IMR-90 (cell line): ENCODE measurements around the gene TBC1D9. TPM values are rescaled to one million over a fixed set of nuclear protein-coding genes. Genes with fewer than 3 reads are reported as not detected.

Experiments
- ATAC-seq: fragments of 200-7000 bp; cut with Tn5 transposase; 2 replicates; pipeline ENCODE4 v1.9.1; 2020; ENCODE audit warnings: low read depth, mild to moderate bottlenecking, moderate library complexity
- BruUV-seq: library from RNA; stranded (reverse); fragments of 400-500 nt; replicated peaks from 2 replicates; lab custom pipeline; 2021; lab: Mats Ljungman, UMichigan
- CTCF ChIA-PET: fragments of 300-600 bp; formaldehyde crosslinking; extraction: SDS; loops from one replicate; lab custom pipeline; 2021; ENCODE audit warnings: antibody characterized with exemption; lab: Yijun Ruan, JAX
- POLR2A ChIA-PET: fragments of 300-600 bp; sonication (Branson Sonifier 250); formaldehyde crosslinking; loops from one replicate; lab custom pipeline; 2022; ENCODE audit warnings: antibody characterized with exemption; ENCODE audit not compliant: unreplicated experiment; lab: Charles Lee
- DNase-seq: peaks from one replicate; pipeline ENCODE4 v3.0.0; 2013
- H2AFZ ChIP-seq: replicated peaks from 2 replicates; pipeline ENCODE3; 2013; ENCODE audit warnings: low read length, mild to moderate bottlenecking; ENCODE audit not compliant: poor library complexity
- H2AK5ac ChIP-seq: 2 replicates; pipeline ENCODE4 v1.6.1; 2013; ENCODE audit warnings: low read depth, low read length, inconsistent platforms
- H2AK9ac ChIP-seq: replicated peaks from 2 replicates; pipeline ENCODE3; 2013; ENCODE audit warnings: mild to moderate bottlenecking, low read depth, low read length, moderate library complexity; ENCODE audit not compliant: poor library complexity
- H2BK120ac ChIP-seq: 2 replicates; pipeline ENCODE4 v1.6.1; 2013; ENCODE audit warnings: low read depth, low read length, inconsistent platforms
- H2BK15ac ChIP-seq: 3 replicates; pipeline ENCODE4 v1.6.1; 2013; ENCODE audit warnings: low read depth, low read length, inconsistent platforms
- H2BK20ac ChIP-seq: 2 replicates; pipeline ENCODE4 v1.6.1; 2013; ENCODE audit warnings: low read depth, mild to moderate bottlenecking, inconsistent platforms, low read length, moderate library complexity
- H2BK5ac ChIP-seq: 2 replicates; pipeline ENCODE4 v1.6.1; 2013; ENCODE audit warnings: mild to moderate bottlenecking, low read depth, low read length, inconsistent platforms; ENCODE audit not compliant: poor library complexity, severe bottlenecking
- H3K14ac ChIP-seq: replicated peaks from 2 replicates; pipeline ENCODE4 v1.6.1; 2013; ENCODE audit warnings: low read depth, low read length, inconsistent platforms
- H3K18ac ChIP-seq: 2 replicates; pipeline ENCODE4 v1.6.1; 2013; ENCODE audit warnings: low read depth, low read length, control low read depth
- H3K23ac ChIP-seq: 2 replicates; pipeline ENCODE4 v1.6.1; 2013; ENCODE audit warnings: low read depth, low read length, inconsistent platforms
- H3K27ac ChIP-seq: 2 replicates; pipeline ENCODE4 v1.5.1; 2013; ENCODE audit warnings: mild to moderate bottlenecking, control low read depth, low read length; ENCODE audit not compliant: insufficient read depth
- H3K27me3 ChIP-seq: 2 replicates; pipeline ENCODE4 v1.6.1; 2013; ENCODE audit warnings: low read length; ENCODE audit not compliant: control insufficient read depth, insufficient read depth
- H3K36me3 ChIP-seq: 2 replicates; pipeline ENCODE4 v1.6.1; 2013; ENCODE audit warnings: low read length, mixed read lengths; ENCODE audit not compliant: control insufficient read depth, insufficient read depth
- H3K4ac ChIP-seq: 2 replicates; pipeline ENCODE4 v1.6.1; 2013; ENCODE audit warnings: low read depth, low read length, inconsistent platforms
- H3K4me1 ChIP-seq: 2 replicates; pipeline ENCODE4 v1.6.1; 2013; ENCODE audit warnings: low read length, mixed read lengths; ENCODE audit not compliant: control insufficient read depth, insufficient read depth
- H3K4me2 ChIP-seq: 2 replicates; pipeline ENCODE4 v1.6.1; 2013; ENCODE audit warnings: low read depth, mild to moderate bottlenecking, control low read depth, low read length, moderate library complexity
- H3K4me3 ChIP-seq: 2 replicates; pipeline ENCODE4 v1.5.1; 2013; ENCODE audit warnings: low read depth, mild to moderate bottlenecking, control low read depth, low read length, moderate library complexity; ENCODE audit not compliant: insufficient read depth
- H3K56ac ChIP-seq: 2 replicates; pipeline ENCODE4 v1.6.1; 2013; ENCODE audit warnings: low read length, inconsistent platforms; ENCODE audit not compliant: insufficient read depth; ENCODE audit errors: extremely low read depth
- H3K79me1 ChIP-seq, 2 experiments: 2 replicates each; pipeline ENCODE4 v1.6.1; 2013; ENCODE audit warnings: low read length in 2 of 2, inconsistent platforms in 1 of 2, low read depth in 1 of 2
- H3K9ac ChIP-seq: 2 replicates; pipeline ENCODE4 v1.6.1; 2013; ENCODE audit warnings: low read depth, low read length, control low read depth
- H3K9me1 ChIP-seq: 2 replicates; pipeline ENCODE4 v1.6.1; 2013; ENCODE audit warnings: low read length, inconsistent platforms; ENCODE audit not compliant: insufficient read depth
- H3K9me3 ChIP-seq: 2 replicates; pipeline ENCODE4 v1.6.1; 2013; ENCODE audit warnings: low read length; ENCODE audit not compliant: control insufficient read depth, insufficient read depth
- H4K20me1 ChIP-seq: 2 replicates; pipeline ENCODE4 v1.6.1; 2013; ENCODE audit warnings: low read length, inconsistent platforms; ENCODE audit not compliant: insufficient read depth
- H4K5ac ChIP-seq: 2 replicates; pipeline ENCODE4 v1.6.1; 2013; ENCODE audit warnings: mild to moderate bottlenecking, low read depth, low read length, control low read depth
- H4K8ac ChIP-seq, 2 experiments: 2 replicates each; pipeline ENCODE4 v1.6.1; 2013; ENCODE audit warnings: low read depth in 2 of 2, low read length in 2 of 2, control low read depth in 1 of 2, inconsistent platforms in 1 of 2
- H4K91ac ChIP-seq: 2 replicates; pipeline ENCODE4 v1.6.1; 2013; ENCODE audit warnings: low read depth, low read length, inconsistent platforms; ENCODE audit not compliant: insufficient read depth
- BHLHE40 ChIP-seq: fragments of 150-350 bp; IDR thresholded peaks from 2 replicates; pipeline ENCODE4 v1.6.1; 2016; ENCODE audit warnings: mild to moderate bottlenecking, low read depth, low read length
- CHD1 ChIP-seq: IDR thresholded peaks from 2 replicates; pipeline ENCODE4 v1.6.1; 2012; ENCODE audit warnings: low read depth, low read length, improper control_type of control experiment
- FOS ChIP-seq: fragments of 150-350 bp; IDR thresholded peaks from 2 replicates; pipeline ENCODE4 v1.6.1; 2016; ENCODE audit warnings: low read depth, low read length
- MAFK ChIP-seq: IDR thresholded peaks from 2 replicates; pipeline ENCODE4 v1.6.1; 2012; ENCODE audit warnings: low read depth, low read length, improper control_type of control experiment
- NFE2L2 ChIP-seq: fragments of 150-350 bp; IDR thresholded peaks from 2 replicates; pipeline ENCODE4 v1.6.1; 2016; ENCODE audit warnings: low read depth, mild to moderate bottlenecking, low read length
- RFX5 ChIP-seq: IDR thresholded peaks from 2 replicates; pipeline ENCODE4 v1.8.0; 2012; ENCODE audit warnings: low read depth, mild to moderate bottlenecking, low read length, moderate library complexity
- WGBS, 2 experiments: methylation state at CpG; one replicate each; pipeline versions ENCODE4 v1.1.5 to v1.1.7; 2013; ENCODE audit warnings: missing lambda C conversion rate in 2 of 2; ENCODE audit not compliant: insufficient read length in 1 of 2; ENCODE audit errors: extremely low coverage in 2 of 2; 5-methylcytosine and 5-hydroxymethylcytosine counted together
- dilution Hi-C: fragments of 300-500 bp; cut with HindIII; formaldehyde crosslinking; loops from one replicate; pipeline ENCODE4 v1.14.3; 2018; ENCODE audit warnings: low sequenced_read_pairs; ENCODE audit not compliant: unreplicated experiment
- in situ Hi-C: fragments of 300-500 bp; cut with MboI; formaldehyde crosslinking; loops from 3 replicates; pipeline ENCODE4 v1.14.3; 2019; ENCODE audit warnings: low sequenced_read_pairs, inconsistent platforms, mixed read lengths
- intact Hi-C: fragments of 100-400 bp; cut with micrococcal nuclease; formaldehyde crosslinking; loops from 2 replicates; pipeline ENCODE4 v1.10.0; 2022
- polyA plus RNA-seq, 3 experiments: library from polyadenylated mRNA; depleted of rRNA; stranded (reverse); fragments of >200 nt; gene quantifications; 2 replicates each; pipeline ENCODE4 v1.2.3, GENCODE V29; 2012; ENCODE audit warnings: low replicate concordance in 1 of 3
- total RNA-seq: library from RNA; depleted of rRNA; stranded (reverse); fragments of >200 nt; gene quantifications from 2 replicates; pipeline ENCODE4 v1.2.3, GENCODE V29; 2012
- TF ChIP-seq, protein P1 (sequence below): fragments of 150-350 bp; IDR thresholded peaks from 2 replicates; pipeline ENCODE4 v1.6.1; 2017; ENCODE audit warnings: mild to moderate bottlenecking, antibody characterized with exemption, low read length, low read depth

Gene TBC1D9
- total and polyA plus RNA-seq, 2 of the 4 experiments (the other 2 are of a cell fraction): 11.7 to 15.2 TPM

DNA sequence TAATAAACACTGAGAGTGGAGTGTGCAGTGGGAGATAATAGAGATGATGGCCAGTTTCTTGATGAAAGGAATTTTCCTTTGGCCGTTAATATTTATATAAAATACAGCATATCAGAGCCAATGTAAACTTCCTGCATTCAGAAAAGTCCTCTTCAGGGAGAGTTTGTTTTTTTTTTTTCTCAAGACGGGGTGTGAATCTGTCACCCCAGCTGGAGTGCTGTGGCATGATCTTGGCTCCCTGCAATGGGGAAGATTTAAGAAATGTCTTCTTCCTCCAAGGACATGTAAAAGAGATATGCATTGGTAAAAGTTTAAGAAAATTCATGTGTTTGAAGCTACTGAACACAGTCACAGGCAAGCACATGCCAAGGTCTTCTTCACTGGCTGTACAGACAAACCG lies 25.4 kb upstream of the TBC1D9 start:
- no peak overlapping the region for H2AFZ ChIP-seq
- H4K20me1 ChIP-seq: no peaks in the 10 kb centered on the region
- H3K27me3 ChIP-seq: 0 out of 2 replicates have a peak, but pooled peaks cover 1% of the 10 kb centered on the region
- no peak overlapping the region; the same call in 1 of the 2 replicates for H3K18ac ChIP-seq
- no peak overlapping the region for H2AK5ac ChIP-seq
- no peak overlapping the region for H3K27ac ChIP-seq
- H3K79me1 ChIP-seq: no peaks in the 10 kb centered on the region
- no TSS peak for BruUV-seq
- CTCF ChIA-PET: no interaction called here
- H3K9ac ChIP-seq: no peak overlapping the region
- no peak overlapping the region; the same call in 1 of the 2 replicates for H4K5ac ChIP-seq
- TF ChIP-seq BHLHE40: no peak
- TF ChIP-seq NFE2L2: no peak
- TF ChIP-seq, protein P1, sequence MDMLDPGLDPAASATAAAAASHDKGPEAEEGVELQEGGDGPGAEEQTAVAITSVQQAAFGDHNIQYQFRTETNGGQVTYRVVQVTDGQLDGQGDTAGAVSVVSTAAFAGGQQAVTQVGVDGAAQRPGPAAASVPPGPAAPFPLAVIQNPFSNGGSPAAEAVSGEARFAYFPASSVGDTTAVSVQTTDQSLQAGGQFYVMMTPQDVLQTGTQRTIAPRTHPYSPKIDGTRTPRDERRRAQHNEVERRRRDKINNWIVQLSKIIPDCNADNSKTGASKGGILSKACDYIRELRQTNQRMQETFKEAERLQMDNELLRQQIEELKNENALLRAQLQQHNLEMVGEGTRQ: no peak
- TF ChIP-seq RFX5: no peak
- no peak for TF ChIP-seq MAFK
- no peak for TF ChIP-seq FOS
- TF ChIP-seq CHD1: no peak
- intact Hi-C loops: no loop called here
- no peaks in the 10 kb centered on the region for H3K36me3 ChIP-seq
- no peak overlapping the region for H3K56ac ChIP-seq
- H3K9me3 ChIP-seq: no peaks in the 10 kb centered on the region
- ATAC-seq: peak; percentile 14; the same call in 1 of the 2 replicates
- dilution Hi-C loops: no loop called here
- WGBS, 2 experiments: no CpG with 5 or more reads among the region's 3 CpGs
- H2BK20ac ChIP-seq: no peak overlapping the region
- peaks cover 3% of the 10 kb centered on the region; the same call in 1 of the 2 replicates for H3K4me1 ChIP-seq
- in situ Hi-C loops: no loop called here
- no peak overlapping the region for H2BK120ac ChIP-seq
- no peaks in the 10 kb centered on the region for H3K9me1 ChIP-seq
- POLR2A ChIA-PET: no interaction called here
- no peak overlapping the region for H2BK15ac ChIP-seq
- H4K8ac ChIP-seq: no peak overlapping the region
- no peak overlapping the region for H3K23ac ChIP-seq
- no peak overlapping the region for H2AK9ac ChIP-seq
- no peak overlapping the region for H3K14ac ChIP-seq
- no peak overlapping the region for H4K91ac ChIP-seq
- no peak overlapping the region for H3K4ac ChIP-seq
- H2BK5ac ChIP-seq: no peak overlapping the region
- H3K4me2 ChIP-seq: peak overlapping the region; percentile 55; the same call in 1 of the 2 replicates
- H3K4me3 ChIP-seq: no peak overlapping the region
- no peak for DNase-seq
